Measurements from ENCODE around the gene TMEM164.

DNA sequence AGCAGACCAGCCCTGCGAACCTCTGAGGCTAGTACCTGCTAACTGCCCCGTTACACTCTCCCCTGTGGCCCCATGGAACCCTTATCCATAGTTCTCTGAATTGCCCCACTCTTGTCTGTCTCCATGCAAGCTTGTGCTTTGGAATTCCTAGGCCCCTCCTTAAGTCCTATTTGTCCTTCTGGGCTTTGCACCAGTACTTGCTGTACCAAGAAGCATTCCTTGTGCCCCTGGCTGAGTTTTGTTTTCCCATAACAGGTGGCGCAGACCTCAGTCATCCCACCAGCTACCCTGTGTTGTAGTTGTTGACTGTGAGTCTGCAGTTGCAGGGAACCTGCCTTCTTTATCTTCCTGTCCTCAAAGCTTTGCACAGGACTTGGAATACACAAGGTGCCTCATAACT is 167.1 kb downstream of the TMEM164 start:
- TF ChIP-seq, protein P1, sequence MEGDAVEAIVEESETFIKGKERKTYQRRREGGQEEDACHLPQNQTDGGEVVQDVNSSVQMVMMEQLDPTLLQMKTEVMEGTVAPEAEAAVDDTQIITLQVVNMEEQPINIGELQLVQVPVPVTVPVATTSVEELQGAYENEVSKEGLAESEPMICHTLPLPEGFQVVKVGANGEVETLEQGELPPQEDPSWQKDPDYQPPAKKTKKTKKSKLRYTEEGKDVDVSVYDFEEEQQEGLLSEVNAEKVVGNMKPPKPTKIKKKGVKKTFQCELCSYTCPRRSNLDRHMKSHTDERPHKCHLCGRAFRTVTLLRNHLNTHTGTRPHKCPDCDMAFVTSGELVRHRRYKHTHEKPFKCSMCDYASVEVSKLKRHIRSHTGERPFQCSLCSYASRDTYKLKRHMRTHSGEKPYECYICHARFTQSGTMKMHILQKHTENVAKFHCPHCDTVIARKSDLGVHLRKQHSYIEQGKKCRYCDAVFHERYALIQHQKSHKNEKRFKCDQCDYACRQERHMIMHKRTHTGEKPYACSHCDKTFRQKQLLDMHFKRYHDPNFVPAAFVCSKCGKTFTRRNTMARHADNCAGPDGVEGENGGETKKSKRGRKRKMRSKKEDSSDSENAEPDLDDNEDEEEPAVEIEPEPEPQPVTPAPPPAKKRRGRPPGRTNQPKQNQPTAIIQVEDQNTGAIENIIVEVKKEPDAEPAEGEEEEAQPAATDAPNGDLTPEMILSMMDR (IDR thresholded peaks at IDR 0.05; ENCODE audit: insufficient read depth, low read depth, low read length), result no peak
- TF ChIP-seq EZH2 (IDR thresholded peaks at IDR 0.05; ENCODE audit: insufficient read depth, low read length), result no peak
